ENCODE measurements around the gene PGR. TPM values are rescaled to one million over a fixed set of nuclear protein-coding genes. Genes with fewer than 3 reads are reported as not detected.

Gene PGR
- total RNA-seq, 2 donors from 2014 or later, result 1.6 to 2.3 TPM

- Histone ChIP-seq H3K36me3 (replicated peaks in 1 of 2; ENCODE audit: insufficient read depth in 1 of 2, low read depth in 2 of 2) (no peaks in the 10 kb centered on the region), H3K9me3 (no peaks in the 10 kb centered on the region), H3K4me3 (peak overlapping the region in 1 of 2 donors; percentile 27), H3K27me3 (peaks cover 0 to 19% of the 10 kb centered on the region in 2 donors), H3K4me1 (peaks cover 31% of the 10 kb centered on the region), H3K27ac (no peak overlapping the region)
- 0 to 3% methylated on average over 4 to 49 of the region's 55 CpGs for WGBS, 2 donors
- DNase-seq (peak; percentile 3 to 26 (median 12)), ATAC-seq (peak; percentile 48)
- no peak for TF ChIP-seq CTCF (IDR thresholded peaks at IDR 0.05)
- TF ChIP-seq POLR2A (IDR thresholded peaks at IDR 0.05), result no peak
- intact Hi-C loops (cut with DNase I), result no loop called here
These were observed 2.4 kb downstream of the PGR start for GRCh38 chr11:101127197-101127698.

- intact Hi-C loops (cut with DNase I), result no loop called here
- Histone ChIP-seq H3K27me3 (peaks cover 0 to 19% of the 10 kb centered on the region in 2 donors), H3K9me3 (no peaks in the 10 kb centered on the region), H3K4me1 (peaks cover 31% of the 10 kb centered on the region), H3K36me3 (replicated peaks in 1 of 2; ENCODE audit: insufficient read depth in 1 of 2, low read depth in 2 of 2) (no peaks in the 10 kb centered on the region), H3K4me3 (peak overlapping the region in 1 of 2 donors; percentile 27), H3K27ac (no peak overlapping the region)
- DNase-seq (peak in 2 of 4 donors; percentile 2 to 15), ATAC-seq (no peak)
- no peak for TF ChIP-seq CTCF (IDR thresholded peaks at IDR 0.05)
- no peak for TF ChIP-seq POLR2A (IDR thresholded peaks at IDR 0.05)
- 3 to 7% methylated on average over 18 of the region's 18 CpGs for WGBS, 2 donors
These were observed 2.9 kb downstream of the PGR start for GRCh38 chr11:101126551-101127196.

GRCh38 chr11:101115671-101116160 is 13.9 kb downstream of the PGR start:
- TF ChIP-seq POLR2A (IDR thresholded peaks at IDR 0.05) (no peak), CTCF (IDR thresholded peaks at IDR 0.05) (no peak)
- 53 to 65% methylated on average over 4 of the region's 4 CpGs for WGBS, 2 donors
- ATAC-seq (no peak), DNase-seq (no peak)
- no peaks in the 10 kb centered on the region for H3K36me3 ChIP-seq (replicated peaks in 1 of 2; ENCODE audit: insufficient read depth in 1 of 2, low read depth in 2 of 2)
- intact Hi-C loops (cut with DNase I), result no loop called here
- H3K27ac ChIP-seq, result no peak overlapping the region
- no peaks in the 10 kb centered on the region for H3K4me1 ChIP-seq
- no peak overlapping the region for H3K4me3 ChIP-seq
- no peaks in the 10 kb centered on the region for H3K27me3 ChIP-seq
- H3K9me3 ChIP-seq, result no peaks in the 10 kb centered on the region

- H3K9me3 ChIP-seq, result no peaks in the 10 kb centered on the region
- intact Hi-C loops (cut with DNase I), result no loop called here
These were observed 16.1 kb downstream of the PGR start for GRCh38 chr11:101113540-101113939.

More at GRCh38 chr11:101113540-101113939, 16.1 kb downstream of the PGR start:
- Histone ChIP-seq H3K27ac (no peak overlapping the region), H3K4me1 (no peaks in the 10 kb centered on the region), H3K27me3 (no peaks in the 10 kb centered on the region), H3K36me3 (replicated peaks in 1 of 2; ENCODE audit: insufficient read depth in 1 of 2, low read depth in 2 of 2) (no peaks in the 10 kb centered on the region), H3K4me3 (no peak overlapping the region)
- DNase-seq (no peak), ATAC-seq (no peak)
- TF ChIP-seq CTCF (IDR thresholded peaks at IDR 0.05) (no peak), POLR2A (IDR thresholded peaks at IDR 0.05) (no peak)
- 75 to 76% methylated on average over 2 of the region's 2 CpGs for WGBS, 2 donors

All from body of pancreas (tissue), 4 donors.